ENCODE results near the gene LCOR. TPM values are rescaled to one million over a fixed set of nuclear protein-coding genes. Genes with fewer than 3 reads are reported as not detected.

Gene LCOR
- total and polyA plus RNA-seq, 9 of the 15 experiments (the other 6 are each of a cell fraction or from before 2014, with no cell fraction given) = 3.6 to 25.2 (median 14.4) TPM

- Histone ChIP-seq H3K27ac (ENCODE audit: extremely low read depth, low read depth, low read length) (no peak overlapping the region), H4K20me1 (replicated peaks; ENCODE audit: control insufficient read depth, insufficient read depth, low read length) (no peaks in the 10 kb centered on the region), H3K27me3 (ENCODE audit: control insufficient read depth in 2 of 2, insufficient read depth in 2 of 2, low read length in 2 of 2) (peaks cover 4 to 20% of the 10 kb centered on the region in 2 experiments; a peak in 3 of 5 replicates), H3K4me1 (replicated peaks in 1 of 2; ENCODE audit: control insufficient read depth in 2 of 2, insufficient read depth in 2 of 2, low read length in 2 of 2) (no peaks in the 10 kb centered on the region; a peak in 1 of 5 replicates), H3K79me2 (ENCODE audit: control insufficient read depth, insufficient read depth, low read length) (no peaks in the 10 kb centered on the region), H2AFZ (ENCODE audit: low read depth, low read length) (no peak overlapping the region), H3K9ac (ENCODE audit: insufficient read depth in 1 of 2, low read depth in 2 of 2, low read length in 2 of 2) (no peak overlapping the region), H3K4me3 (no peak overlapping the region), H3K9me3 (replicated peaks; ENCODE audit: control insufficient read depth, insufficient read depth, low read depth, low read length) (no peaks in the 10 kb centered on the region), H3K4me2 (ENCODE audit: insufficient read depth, low read length) (no peak overlapping the region), H3K36me3 (ENCODE audit: control insufficient read depth, insufficient read depth, low read length) (no peaks in the 10 kb centered on the region), H3K9me1 (ENCODE audit: control insufficient read depth, insufficient read depth, low read length) (no peaks in the 10 kb centered on the region)
- ChIA-PET POLR2A (interaction anchor here (0.6 to 0.7 kb wide), 2 partner anchors 18 to 152 kb away, joined by 3 read pairs; no protein-coding TSS in a partner anchor), CTCF (ENCODE audit: low intra/inter-chr PET ratio) (no interaction called here)
- in situ Hi-C loops (cut with MboI) = no loop called here
- no TSS peak for BruUV-seq (replicated peaks)
- FAIRE-seq (no peak), ATAC-seq (peak; percentile 37; the same call in 1 of the 3 replicates), DNase-seq (ENCODE audit: extremely low read depth in 1 of 4, low spot score in 3 of 4) (no peak)
- whole genome bisulfite sequencing (ENCODE audit: insufficient coverage, low coverage, missing lambda C conversion rate) = 5% methylated on average over 8 of the region's 8 CpGs
- intact Hi-C loops (cut with micrococcal nuclease) = no loop called here
- TF ChIP-seq MCM3 (IDR thresholded peaks at IDR 0.05) (no peak), ZNF354B (CRISPR knock-in tag; IDR thresholded peaks at IDR 0.05) (no peak), ZNF77 (CRISPR knock-in tag; IDR thresholded peaks at IDR 0.05) (no peak), DDX20 (tag; IDR thresholded peaks at IDR 0.05; ENCODE audit: low read depth) (no peak), SRSF7 (optimal IDR thresholded peaks at IDR 0.05; ENCODE audit: low read depth, low read length) (no peak), CREB5 (CRISPR knock-in tag; IDR thresholded peaks at IDR 0.05) (no peak), CHD7 (IDR thresholded peaks at IDR 0.05; ENCODE audit: low read depth, low read length) (no peak), ZNF586 (CRISPR knock-in tag; conservative IDR thresholded peaks at IDR 0.05) (no peak), FOXK1 (CRISPR knock-in tag; IDR thresholded peaks at IDR 0.05; ENCODE audit: borderline replicate concordance) (no peak), ZNF146 (CRISPR knock-in tag; IDR thresholded peaks at IDR 0.05; ENCODE audit: unreplicated experiment) (no peak)
Observed at GRCh38 chr10:97012470-97012869, 180.4 kb downstream of the LCOR start.
